GM19397 (cell line): ENCODE data around the gene PTPRD.

Experiments used
- ATAC-seq: cut with Tn5 transposase; IDR thresholded peaks from one replicate; pipeline ENCODE4 v1.9.1; 2021; ENCODE audit warnings: mild to moderate bottlenecking, moderate library complexity; ENCODE audit not compliant: unreplicated experiment

Gene PTPRD

DNA sequence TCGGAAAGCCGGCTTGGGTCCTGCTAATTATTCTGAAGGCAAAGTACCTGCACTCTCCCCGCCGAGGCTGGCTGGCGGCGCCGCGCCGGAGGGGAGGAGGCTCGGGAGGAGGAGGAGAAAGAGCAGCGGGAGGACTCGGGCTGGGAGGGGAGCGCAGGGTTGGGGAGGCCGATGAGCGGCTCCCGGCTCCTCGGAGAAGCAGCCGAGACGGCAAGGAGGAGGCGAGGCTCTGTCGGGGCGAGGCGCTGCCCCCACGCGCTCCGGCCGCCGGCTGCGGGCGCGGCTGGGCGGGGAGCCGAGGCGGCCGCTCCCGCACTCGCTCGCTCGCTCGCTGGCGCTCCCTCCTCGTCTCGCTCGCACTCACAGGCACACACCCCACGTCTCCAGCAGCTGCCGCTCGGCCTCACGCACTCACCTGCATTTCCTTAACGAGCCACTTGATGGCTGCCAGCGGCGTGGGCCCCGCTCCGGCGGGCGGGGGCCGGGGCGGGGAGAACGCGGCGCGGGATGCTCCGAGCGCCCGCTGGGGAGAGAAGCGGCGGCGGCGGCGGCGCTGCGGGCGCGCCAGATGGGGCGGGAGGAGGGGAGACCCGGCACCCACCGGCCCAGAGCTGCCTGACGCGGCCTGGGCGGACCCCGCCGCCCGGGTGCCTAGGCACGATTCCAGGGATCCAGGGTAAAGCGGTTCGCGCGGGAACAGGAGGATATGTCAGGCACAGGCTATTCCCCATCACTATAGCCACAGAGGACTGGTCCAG, at the start of gene PTPRD:
Gene PTPRD (minus strand): TSS at position 362 of the 758 bp plus-strand sequence.
- ATAC-seq: peak; percentile 97

DNA sequence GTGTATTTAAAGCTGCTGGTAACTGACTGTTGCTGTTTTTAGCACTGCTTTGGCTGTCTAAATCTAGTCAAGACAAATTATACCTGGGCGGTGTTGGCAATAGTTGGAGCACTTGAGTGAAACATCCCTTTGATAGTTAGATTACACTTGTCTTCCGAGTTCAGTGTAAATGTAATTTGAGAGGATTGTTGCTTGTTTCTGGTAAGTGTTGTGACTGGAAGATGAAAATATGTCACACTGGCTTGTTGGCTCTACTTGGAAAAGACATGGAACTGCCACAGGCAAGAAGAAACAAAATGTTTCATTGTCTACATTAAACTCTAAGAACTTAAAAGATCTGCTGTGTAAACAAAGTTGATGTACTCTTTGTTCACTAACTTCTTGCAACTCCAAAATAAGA, 49.2 kb upstream of the PTPRD start:
- no peak for ATAC-seq

DNA sequence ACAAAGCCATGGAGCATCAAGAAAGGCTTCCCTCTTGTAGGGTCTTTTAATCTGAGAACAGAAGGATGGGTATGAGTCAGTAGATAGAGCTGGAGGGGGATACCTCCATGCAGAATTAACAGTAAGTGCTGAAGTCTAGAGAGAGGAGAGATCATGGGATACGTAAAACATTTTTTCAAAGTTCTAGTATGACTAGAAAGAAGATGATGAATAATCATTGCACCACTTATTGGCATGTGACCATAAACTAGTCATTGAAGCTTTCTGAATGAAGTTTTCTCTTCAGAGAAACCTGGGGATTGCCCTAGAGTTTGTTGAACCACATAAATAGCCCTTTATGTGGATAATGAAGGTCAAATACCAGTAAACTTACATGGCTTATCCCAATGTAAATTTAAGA, 48.6 kb upstream of the PTPRD start:
- no peak for ATAC-seq

DNA sequence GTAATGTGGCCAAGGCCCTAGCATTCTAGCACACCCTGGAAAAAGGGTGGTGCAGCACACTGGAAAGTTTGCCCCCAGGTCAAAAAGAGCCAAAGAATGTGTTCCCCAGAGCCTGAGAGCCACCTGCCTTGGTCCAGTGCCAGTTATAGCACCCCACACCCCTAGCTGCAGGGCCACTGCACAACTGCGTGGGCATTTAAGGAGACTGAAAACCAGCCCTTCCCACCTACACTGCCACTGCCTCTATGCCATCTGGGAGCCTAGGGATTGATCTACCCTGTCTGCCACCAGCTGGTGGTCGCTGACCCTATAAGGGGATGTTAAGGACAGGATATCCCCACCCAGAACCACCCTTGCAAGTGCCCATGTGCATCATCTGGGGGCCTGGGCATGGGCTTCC, 38.2 kb upstream of the PTPRD start:
- ATAC-seq: no peak

DNA sequence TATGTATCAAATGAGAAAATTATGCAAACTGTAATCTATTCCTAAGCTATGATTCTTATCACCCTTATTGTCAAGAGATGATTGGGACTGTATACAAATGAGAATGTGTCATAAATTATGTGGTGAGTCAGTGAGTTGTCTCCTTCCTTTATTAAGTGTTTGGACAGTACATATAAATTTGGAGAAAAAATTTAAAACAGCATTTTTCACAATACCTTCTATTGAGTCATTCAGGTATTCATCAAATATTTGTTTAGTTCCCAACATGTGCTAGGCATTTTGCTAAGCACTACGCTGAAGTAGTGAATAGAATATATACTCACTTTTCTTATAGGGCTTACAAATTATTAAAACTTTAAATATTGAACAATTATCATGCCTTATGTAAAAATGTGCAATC, 36.3 kb upstream of the PTPRD start:
- no peak for ATAC-seq

DNA sequence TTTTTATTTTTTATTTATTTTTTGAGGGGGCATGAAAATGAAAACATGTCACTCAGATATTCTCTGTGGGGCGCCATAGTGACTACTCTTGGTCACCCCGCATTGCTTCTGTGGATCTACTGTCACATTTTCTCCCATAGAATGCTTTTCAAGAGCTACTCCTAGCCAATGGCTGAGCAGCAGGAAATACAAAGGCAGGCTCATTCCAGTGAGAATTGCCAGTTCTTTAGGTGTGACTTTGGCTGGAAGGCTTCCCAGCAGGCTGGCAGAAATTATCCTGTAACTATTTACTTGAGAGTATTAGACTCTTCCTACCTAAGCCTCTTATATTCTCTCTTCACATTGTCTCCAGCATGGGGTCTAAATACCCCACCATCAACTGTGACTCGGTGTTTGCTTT, 21.0 kb upstream of the PTPRD start:
- ATAC-seq: no peak

DNA sequence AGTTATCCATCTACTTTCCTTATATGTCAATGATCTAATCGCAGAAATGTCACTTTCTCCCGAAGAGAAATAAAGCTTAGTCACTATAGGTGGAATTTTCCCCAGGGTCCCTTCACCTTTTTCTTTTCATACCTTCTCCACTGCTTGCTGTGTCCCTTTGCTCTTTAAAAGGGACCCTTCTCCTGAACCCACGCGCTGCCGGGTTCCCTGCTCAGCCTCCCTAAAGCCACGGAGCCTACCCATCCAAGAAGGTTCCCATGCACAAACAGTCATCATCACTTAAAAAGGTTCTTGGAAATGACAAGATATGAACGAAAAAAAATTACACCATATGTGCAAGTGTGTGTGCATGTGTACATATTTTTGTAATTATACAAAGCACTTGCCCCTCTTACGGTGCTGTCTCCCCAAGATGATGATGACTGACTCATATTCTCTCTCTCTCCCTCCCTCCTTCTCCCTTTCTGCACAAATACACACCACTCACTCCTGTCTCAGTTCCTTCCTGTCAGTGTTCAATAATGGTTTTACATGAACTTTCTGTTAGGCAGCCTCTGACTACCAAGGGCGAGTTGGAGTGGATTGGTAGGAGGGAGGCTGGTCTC, 1.5 kb upstream of the PTPRD start:
- no peak for ATAC-seq

DNA sequence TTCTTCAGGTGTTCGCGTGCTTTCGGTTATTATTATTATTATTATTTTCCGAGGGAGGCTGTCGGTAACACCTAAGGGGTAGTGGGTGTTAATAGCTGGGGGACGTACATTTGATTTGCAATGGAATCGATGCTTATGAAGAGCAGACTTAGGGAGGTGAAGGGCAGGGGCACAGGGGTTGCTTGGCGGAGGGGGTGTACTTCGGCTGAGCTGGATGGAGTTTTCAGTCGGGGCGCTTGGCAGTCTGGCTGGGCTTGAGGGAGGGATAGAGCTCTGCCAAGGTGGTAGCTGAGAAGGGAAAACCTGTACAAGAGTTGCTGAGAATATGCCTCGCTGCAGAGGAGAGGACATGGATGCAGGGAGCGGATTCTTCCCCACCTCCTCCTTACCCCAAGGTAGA, 617 bp upstream of the PTPRD start:
- ATAC-seq: no peak

DNA sequence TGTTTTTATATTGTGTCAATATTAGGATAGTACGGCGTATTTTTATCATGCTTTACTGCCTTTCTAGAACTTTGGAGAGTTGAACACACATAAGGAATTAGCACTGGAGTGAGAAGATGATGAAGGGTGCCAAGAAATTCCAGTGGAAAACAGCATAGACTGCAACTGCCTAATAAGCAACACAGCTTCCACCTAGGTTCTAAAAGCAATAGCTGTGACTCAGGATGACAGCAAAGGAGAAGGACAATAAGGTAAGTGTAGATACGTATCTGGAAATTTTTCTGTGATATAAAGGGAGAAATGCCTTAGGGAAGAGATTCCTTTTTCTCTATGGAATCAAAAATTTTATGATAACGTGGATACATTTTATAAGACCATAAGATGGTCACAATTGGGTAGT, 7.4 kb downstream of the PTPRD start:
- no peak for ATAC-seq

DNA sequence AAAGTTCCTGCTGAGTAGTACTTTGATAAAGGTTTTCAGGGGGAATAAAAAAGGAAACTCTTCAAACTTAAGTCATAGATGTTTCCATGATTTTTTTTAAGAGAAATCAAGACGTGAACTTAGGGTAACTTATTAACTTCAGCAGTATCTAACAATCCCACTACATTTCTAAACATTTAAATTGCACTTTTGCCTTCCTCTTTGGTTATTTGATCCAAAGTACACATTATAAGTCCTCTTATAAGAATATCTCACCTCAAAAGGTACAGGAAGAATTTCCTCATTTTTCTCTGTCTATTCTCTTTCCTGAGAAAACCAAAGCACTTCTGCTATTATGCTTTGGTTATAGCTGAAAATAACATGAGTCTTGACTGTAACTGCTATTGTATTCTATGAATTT, 7.9 kb downstream of the PTPRD start:
- ATAC-seq: no peak

DNA sequence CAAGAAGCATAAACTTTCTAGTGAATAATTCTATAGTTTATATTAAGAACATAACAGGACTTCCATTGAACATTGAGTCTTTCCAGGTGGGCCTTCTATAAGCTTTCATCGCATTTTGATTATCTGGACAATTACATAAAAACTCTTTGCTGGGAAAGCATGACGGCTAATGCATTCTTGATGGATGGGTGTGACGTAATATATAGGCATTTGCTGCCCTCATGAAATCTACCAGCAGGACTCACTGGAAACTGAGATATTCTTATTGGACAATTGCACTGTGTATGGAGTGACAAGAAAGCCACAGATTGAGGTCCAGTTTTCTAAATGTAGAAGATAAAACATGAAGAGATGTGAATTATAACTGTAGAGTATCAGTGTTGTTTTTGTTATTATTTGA, 15.0 kb downstream of the PTPRD start:
- no peak for ATAC-seq

DNA sequence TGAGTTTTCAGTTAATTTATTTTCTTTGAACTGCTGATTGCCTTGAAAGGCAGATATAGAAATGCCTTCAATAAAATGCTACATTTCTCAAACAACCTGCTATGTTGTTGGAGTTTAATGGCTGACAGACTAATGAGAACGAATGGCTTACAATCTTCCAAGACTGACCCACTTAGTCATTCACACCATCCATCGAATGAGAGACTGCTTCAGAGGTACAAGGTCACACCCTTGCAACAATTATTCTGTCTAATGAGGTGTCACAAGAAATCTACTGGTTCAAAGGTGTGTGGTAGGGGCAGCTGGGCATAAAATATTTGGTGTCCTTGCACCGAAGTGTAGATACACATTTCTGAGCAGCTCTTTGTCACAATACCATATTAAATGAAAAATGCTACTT, 18.3 kb downstream of the PTPRD start:
- ATAC-seq: no peak

DNA sequence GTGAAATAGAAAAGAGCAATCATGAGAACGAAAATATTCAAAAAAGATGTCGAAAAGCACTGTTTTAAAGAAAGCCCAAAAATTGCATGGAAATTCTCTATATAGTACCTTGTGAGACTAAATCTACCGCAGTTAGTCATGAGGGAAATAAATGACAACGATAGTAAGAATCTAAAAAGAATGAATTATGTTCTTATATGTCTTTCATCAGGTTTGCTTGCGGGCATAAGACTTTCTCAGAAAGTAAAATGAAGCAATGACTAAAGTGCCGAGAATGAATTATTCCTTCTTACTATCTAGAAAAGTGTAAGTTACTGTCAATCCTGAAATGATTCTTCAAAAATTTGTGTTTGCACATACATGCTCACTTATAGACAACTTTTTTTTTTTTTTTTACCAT, 26.4 kb downstream of the PTPRD start:
- no peak for ATAC-seq

DNA sequence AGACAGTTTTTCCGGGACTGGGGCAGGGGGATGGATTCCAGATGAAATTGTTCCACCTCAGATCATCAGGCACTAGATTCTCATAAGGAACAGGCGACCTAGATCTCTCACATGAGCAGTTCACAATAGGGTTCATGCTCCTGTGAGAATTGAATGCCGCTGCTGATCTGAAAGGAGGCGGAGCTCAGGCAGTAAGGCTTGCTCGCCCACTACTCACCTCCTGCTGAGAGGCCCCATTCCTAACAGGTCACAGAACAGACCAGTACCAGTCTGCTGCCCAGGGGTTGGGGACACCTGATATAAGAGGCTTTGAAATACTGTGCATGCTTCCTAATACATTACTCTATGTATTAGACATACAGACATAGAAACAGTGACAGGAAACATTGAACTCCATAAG, 41.1 kb downstream of the PTPRD start:
- no peak for ATAC-seq

DNA sequence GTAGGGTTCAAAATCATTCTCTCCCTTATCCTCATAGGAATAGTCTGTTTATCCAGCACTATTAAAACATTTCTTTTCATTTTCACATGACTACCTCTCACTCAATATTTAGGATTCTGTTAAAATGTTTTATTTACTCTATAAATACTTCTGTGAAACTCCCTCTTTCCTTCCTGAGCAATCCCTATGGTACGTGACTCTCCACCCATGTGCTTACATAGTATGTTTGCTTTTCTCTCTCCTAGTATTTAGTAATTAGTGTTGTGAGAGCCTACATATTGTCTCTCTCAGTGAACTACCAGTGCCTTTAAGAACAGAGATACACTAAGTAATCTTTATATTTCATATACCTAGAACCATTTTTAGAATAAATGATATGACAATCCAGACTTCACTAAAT, 46.0 kb downstream of the PTPRD start:
- no peak for ATAC-seq

DNA sequence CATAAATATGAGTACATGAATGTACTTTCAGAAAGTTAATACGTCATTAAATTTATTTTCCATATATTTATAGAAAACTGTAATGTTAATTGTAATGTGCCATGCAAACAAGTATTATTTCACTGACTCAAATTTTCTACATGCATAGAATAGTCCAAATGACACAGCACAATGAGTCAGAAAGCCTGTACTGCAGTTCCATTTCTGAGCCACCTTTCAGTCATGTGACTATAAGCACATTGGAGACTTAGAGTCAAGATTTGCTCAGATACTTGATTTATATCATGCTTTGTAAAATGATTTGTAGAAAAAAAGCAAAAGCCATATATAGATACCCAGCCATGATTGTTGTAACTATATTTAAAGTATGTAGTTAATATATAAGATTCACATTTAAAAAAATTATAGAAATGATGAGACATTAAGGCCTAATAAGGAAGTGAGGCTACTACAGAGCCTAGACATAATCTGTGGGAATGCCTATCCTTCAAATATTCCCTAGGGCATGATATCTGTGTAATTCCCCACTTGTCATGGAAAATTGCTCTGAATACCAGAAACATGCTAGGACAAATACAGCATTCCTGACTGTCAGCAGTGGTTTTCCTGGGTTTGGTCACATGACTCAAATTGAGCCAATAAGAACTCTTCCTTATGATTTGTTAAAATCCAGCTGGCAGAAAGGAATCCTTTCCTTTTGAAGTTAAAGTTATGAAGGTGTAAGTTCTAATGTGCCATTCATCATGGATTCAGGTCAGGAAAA, 50.0 kb downstream of the PTPRD start:
- no peak for ATAC-seq

DNA sequence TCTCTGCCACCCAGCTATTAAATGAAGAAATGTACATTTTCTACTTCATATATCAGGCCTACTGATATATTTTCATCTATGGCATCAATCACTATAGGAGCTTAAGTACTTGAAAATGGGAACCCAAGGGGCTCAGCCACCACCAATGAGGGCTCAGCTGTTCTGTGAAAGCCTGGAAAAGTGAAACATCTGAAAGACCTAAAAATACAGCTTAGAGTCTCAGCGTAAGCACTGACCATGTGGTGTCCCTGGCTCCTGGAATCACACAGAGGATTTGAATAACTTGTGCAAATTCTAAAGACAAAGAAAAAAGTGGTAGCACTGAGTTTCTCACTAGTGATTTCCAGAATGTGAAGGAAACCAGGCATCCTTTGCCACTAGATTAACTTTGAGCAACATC, 64.5 kb downstream of the PTPRD start:
- ATAC-seq: no peak

DNA sequence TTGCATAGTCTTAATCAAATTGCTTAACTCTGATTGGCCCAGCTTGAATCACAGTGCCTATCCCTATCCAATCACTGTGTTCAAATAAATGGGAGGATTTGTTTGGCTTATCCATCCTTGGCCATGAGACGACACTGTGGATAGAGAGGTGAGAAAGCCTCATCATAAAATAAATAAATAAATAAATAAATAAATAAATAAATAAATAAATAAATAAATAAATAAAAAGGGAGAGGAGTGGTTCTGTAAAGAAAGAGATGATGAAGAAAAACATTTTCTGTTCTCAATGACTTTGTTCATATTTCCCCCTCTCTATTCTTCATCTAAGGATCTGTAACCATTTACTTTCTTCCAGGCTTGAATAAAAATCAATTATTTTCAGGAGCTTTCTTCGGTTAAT, 74.7 kb downstream of the PTPRD start:
- no peak for ATAC-seq

DNA sequence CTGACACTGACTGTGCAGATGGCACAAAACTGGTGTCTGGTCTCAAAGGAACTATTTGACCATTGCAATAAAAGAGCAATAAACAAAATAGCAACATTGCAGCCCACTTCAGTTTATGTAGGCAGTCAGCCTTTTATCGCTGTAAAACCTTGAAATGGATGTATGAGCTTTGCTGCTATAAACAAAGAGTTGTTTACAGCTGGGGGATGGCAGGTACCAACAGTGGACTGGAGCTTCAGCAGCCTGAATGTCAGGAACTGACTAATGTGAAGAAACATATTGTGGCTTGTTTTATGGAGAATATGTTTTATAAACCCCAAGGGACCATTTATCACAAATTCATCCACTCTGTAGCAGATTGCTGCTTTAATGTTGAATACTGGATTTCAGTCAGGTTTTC, 78.0 kb downstream of the PTPRD start:
- ATAC-seq: no peak

DNA sequence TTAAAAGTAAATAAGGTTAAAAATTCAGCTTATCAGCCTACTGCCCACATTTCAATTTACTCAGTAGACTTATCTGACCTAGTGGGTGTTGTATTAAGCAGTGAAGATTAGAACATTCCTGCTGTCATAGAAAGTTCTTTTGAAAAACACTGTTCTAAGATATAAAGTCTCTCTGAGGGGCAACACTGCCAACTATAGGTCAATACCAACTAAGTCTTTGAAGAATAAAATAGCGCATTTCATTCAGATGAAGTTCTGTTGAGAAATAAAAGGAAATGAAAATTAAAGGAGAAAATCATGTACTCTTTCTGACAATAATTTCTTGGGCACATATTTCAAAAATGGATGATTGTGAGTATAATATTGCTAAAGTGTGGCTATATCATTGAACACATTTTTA, 86.8 kb downstream of the PTPRD start:
- ATAC-seq: no peak

DNA sequence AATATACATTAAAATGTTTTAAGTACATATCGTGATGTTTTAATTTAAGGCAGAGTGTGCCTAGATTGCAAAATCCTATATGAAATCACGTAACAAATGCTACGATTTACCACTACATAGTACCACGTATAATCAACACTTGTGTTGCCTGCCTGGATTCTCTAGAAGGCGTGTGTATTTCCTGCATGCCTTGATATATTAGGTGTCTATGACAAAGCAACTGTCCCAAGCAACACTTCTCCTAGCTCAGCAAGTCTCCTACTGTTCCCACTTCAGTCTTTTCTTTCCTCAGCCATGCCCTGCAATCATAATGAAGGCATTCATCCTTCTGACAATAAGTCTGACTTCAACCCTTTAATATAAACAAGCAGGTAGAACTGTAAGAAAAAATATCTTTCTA, 89.6 kb downstream of the PTPRD start:
- no peak for ATAC-seq

DNA sequence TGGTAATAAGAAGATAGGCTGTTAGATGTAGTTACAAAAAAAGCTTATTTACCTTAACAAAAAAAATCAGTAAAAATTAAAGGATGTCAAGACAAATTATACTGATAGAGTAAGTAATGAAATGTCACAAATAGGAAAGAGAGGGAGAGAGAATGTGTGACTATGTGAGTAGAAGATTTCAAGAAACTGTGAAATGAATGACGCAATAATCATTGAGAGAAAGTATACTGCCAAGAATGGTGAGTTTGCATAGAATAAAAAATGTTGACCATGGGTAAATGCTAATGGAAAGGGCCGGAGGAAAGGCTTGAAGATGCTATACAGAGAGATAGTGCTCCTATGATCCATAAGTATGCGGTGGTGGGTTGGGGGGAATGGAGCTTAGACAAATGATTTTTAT, 100.7 kb downstream of the PTPRD start:
- no peak for ATAC-seq
